ENCODE results near the gene CRABP1. TPM values are rescaled to one million over a fixed set of nuclear protein-coding genes. Genes with fewer than 3 reads are reported as not detected.

The CRABP1 gene
- 1 to 10 TPM; 1.3 to 1.5 TPM for total RNA-seq

- intact Hi-C loops (cut with DNase I) = no loop called here
- peaks cover 30% of the 10 kb centered on the region for H3K27me3 ChIP-seq
These were observed at the start of gene CRABP1 for GRCh38 chr15:78340231-78341056. TSS of gene CRABP1 (plus strand) at chr15:78340353. CDS start at chr15:78340429, 76 bp downstream.

GRCh38 chr15:78291052-78291451 lies 49.1 kb upstream of the CRABP1 start:
- no peak overlapping the region for H3K4me3 ChIP-seq
- H3K36me3 ChIP-seq = no peaks in the 10 kb centered on the region
- H3K27me3 ChIP-seq = no peaks in the 10 kb centered on the region
- no peaks in the 10 kb centered on the region for H3K4me1 ChIP-seq
- no peak for DNase-seq
- TF ChIP-seq CTCF (IDR thresholded peaks at IDR 0.05) = no peak
- H3K9me3 ChIP-seq = no peaks in the 10 kb centered on the region
- intact Hi-C loops (cut with DNase I) = no loop called here
- H3K27ac ChIP-seq = no peak overlapping the region
- H3K9ac ChIP-seq (ENCODE audit: low read depth in 2 of 2, low read length in 2 of 2) = no peak overlapping the region

More at GRCh38 chr15:78340231-78341056, at the start of gene CRABP1:
- DNase-seq = no peak
- Histone ChIP-seq H3K9me3 (no peaks in the 10 kb centered on the region), H3K4me1 (peaks cover 5% of the 10 kb centered on the region), H3K27ac (no peak within 1 kb of the TSS), H3K9ac (ENCODE audit: low read depth in 2 of 2, low read length in 2 of 2) (no peak within 1 kb of the TSS), H3K4me3 (no peak within 1 kb of the TSS), H3K36me3 (no peaks in the 10 kb centered on the region)
- TF ChIP-seq CTCF (IDR thresholded peaks at IDR 0.05) = no peak

- intact Hi-C loops (cut with DNase I) = no loop called here
- no peaks in the 10 kb centered on the region for H3K9me3 ChIP-seq
- H3K27me3 ChIP-seq = no peaks in the 10 kb centered on the region
- TF ChIP-seq CTCF (IDR thresholded peaks at IDR 0.05) = no peak
- no peak for DNase-seq
- H3K9ac ChIP-seq (ENCODE audit: low read depth in 2 of 2, low read length in 2 of 2) = no peak overlapping the region
- no peak overlapping the region for H3K4me3 ChIP-seq
- no peaks in the 10 kb centered on the region for H3K4me1 ChIP-seq
- H3K36me3 ChIP-seq = no peaks in the 10 kb centered on the region
- no peak overlapping the region for H3K27ac ChIP-seq
These were observed 48.5 kb upstream of the CRABP1 start for GRCh38 chr15:78291698-78292097.

GRCh38 chr15:78292219-78292618 lies 47.9 kb upstream of the CRABP1 start:
- H3K4me1 ChIP-seq = no peaks in the 10 kb centered on the region
- no peak for TF ChIP-seq CTCF (IDR thresholded peaks at IDR 0.05)
- no peak for DNase-seq
- no peaks in the 10 kb centered on the region for H3K27me3 ChIP-seq
- no peak overlapping the region for H3K4me3 ChIP-seq
- H3K9me3 ChIP-seq = no peaks in the 10 kb centered on the region
- no peak overlapping the region for H3K9ac ChIP-seq (ENCODE audit: low read depth in 2 of 2, low read length in 2 of 2)
- no peak overlapping the region for H3K27ac ChIP-seq
- intact Hi-C loops (cut with DNase I) = no loop called here
- H3K36me3 ChIP-seq = no peaks in the 10 kb centered on the region

DNA sequence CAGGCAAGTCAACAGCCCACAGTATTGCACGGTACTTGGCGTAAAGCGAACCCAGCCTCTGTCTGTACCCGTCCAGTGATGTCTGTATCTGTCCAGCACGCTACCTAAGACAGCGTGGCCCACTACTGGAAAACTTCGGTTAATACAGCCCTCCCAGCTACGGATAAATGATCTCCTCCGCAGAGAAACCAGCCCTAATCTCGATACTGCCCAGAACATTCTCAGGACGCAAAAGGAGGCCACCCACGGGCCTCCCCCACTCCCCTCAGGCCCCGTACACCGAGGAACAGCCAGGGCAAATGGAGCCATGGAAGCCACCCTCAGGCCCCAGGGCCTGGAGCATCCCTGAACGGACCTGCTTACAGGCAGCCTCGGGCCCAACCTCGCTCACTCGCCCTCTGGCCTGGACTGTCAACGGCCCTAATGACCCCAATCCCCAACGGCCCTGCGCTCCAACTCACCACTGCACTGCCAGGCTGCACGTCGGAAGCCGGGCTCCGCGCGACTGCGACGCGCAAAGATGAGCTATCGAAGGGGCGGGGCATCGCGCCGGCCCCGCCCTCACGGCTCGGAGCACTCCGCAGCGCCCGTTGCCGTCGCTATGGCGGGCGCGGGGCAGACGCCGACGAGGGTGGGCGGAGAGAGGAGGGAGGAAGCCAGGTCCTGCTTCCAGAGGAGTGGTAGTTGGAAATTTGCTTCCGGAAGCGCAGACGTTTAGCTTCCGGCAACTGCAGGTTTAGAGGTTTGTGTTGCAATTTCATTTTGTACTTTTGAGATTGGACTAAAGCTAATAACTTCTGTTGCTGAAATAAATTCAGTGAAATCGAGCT lies 40.8 kb upstream of the CRABP1 start, which contains the start of gene SKIC8:
SKIC8 (minus strand) TSS at position 509 of the 830 bp plus-strand sequence. CDS start 3,923 bp downstream, outside the sequence.
- peak within 1 kb of the TSS; percentile 85 to 95 for H3K9ac ChIP-seq (ENCODE audit: low read depth in 2 of 2, low read length in 2 of 2)
- no peak for TF ChIP-seq CTCF (IDR thresholded peaks at IDR 0.05)

More for the DNA sequence above, 40.8 kb upstream of the CRABP1 start, which contains the start of gene SKIC8:
- Histone ChIP-seq H3K9me3 (no peaks in the 10 kb centered on the region), H3K4me1 (peaks cover 5% of the 10 kb centered on the region), H3K27ac (peak within 1 kb of the TSS; percentile 24), H3K27me3 (no peaks in the 10 kb centered on the region), H3K4me3 (peak within 1 kb of the TSS; percentile 66), H3K36me3 (no peaks in the 10 kb centered on the region)
- intact Hi-C loops (cut with DNase I) = no loop called here
- DNase-seq = peak; percentile 94

Measured in colonic mucosa (tissue), 4 donors.